GM18873 (cell line): Measurements from ENCODE around the gene ZNF25.
"Not testable (repeated sequence)": the region's sequence is repeated elsewhere in the genome, so short reads cannot be mapped to it uniquely, and the experiment has no call there.

Experiments
- ATAC-seq: cut with Tn5 transposase; IDR thresholded peaks from one replicate; pipeline ENCODE4 v1.9.1; 2021; ENCODE audit warnings: mild to moderate bottlenecking, moderate library complexity, moderate number of reproducible peaks; ENCODE audit not compliant: unreplicated experiment, low FRiP score

The ZNF25 gene

GRCh38 chr10:37948210-37948609 is 28.2 kb downstream of the ZNF25 start:
- ATAC-seq = no peak

GRCh38 chr10:37947526-37947925 is 28.9 kb downstream of the ZNF25 start:
- ATAC-seq = no peak

- no peak for ATAC-seq
These were observed 38.6 kb downstream of the ZNF25 start for GRCh38 chr10:37937864-37938263.

- no peak for ATAC-seq
These were observed 41.7 kb downstream of the ZNF25 start for GRCh38 chr10:37934791-37935190.

DNA sequence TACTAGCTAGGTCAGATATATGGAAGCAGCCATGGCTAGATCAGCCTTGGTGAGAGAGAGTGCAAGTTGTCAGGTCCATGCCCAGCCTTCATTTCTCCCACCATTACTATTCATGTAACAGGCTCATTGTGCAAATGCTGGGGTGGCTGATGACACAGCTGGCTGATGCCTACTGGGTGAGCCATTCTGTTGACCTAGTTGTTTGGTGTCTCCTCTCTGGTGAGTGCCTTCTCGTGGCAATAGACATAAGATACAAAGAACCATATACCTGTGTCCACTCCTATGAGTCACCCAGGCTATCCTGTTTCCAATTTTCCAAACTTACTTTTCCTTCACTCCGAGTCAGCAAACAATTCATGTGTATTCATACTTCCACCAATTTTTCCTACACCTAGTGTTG is 46.0 kb downstream of the ZNF25 start:
- ATAC-seq = no peak

GRCh38 chr10:37908165-37908564 is 68.3 kb downstream of the ZNF25 start:
- not testable (repeated sequence) for ATAC-seq

GRCh38 chr10:37906382-37906781 is 70.1 kb downstream of the ZNF25 start:
- no peak for ATAC-seq
